Fibroblast of the aortic adventitia (primary cell): ENCODE measurements around the gene PRDM2. TPM values are rescaled to one million over a fixed set of nuclear protein-coding genes. Genes with fewer than 3 reads are reported as not detected.
A peak's percentile ranks its signal among the peaks of the same experiment; 100 is the strongest.
"Not testable (repeated sequence)": the region's sequence is repeated elsewhere in the genome, so short reads cannot be mapped to it uniquely, and the experiment has no call there.

Experiments used
- DNase-seq: peaks from one replicate; pipeline ENCODE4 v3.0.0-alpha.2; 2010; ENCODE audit warnings: low read depth
- H3K4me3 ChIP-seq: 2 replicates; pipeline ENCODE4 v1.5.1; 2011; ENCODE audit warnings: low read depth, mild to moderate bottlenecking, control low read depth, low read length, moderate library complexity
- CTCF ChIP-seq: IDR thresholded peaks from 2 replicates; pipeline ENCODE4 v1.5.1; 2011; ENCODE audit warnings: mild to moderate bottlenecking, low read length, control low read depth, inconsistent platforms; ENCODE audit not compliant: insufficient read depth
- total RNA-seq: library from RNA; depleted of rRNA; stranded (reverse); fragments of >200 nt; gene quantifications from 2 replicates; pipeline ENCODE4 v1.2.3, GENCODE V29; 2012; ENCODE audit warnings: low replicate concordance

Gene PRDM2
- total RNA-seq, 1 donor: 16.0 TPM

GRCh38 chr1:13666317-13666716 is 33.7 kb upstream of the PRDM2 start:
- H3K4me3 ChIP-seq: no peak overlapping the region
- DNase-seq: no peak
- TF ChIP-seq CTCF: no peak

GRCh38 chr1:13667691-13668090 is 32.3 kb upstream of the PRDM2 start:
- H3K4me3 ChIP-seq: no peak overlapping the region
- no peak for DNase-seq
- TF ChIP-seq CTCF: no peak

- DNase-seq: no peak
- TF ChIP-seq CTCF: no peak
- H3K4me3 ChIP-seq: no peak overlapping the region
Observed at GRCh38 chr1:13674377-13674776, 25.6 kb upstream of the PRDM2 start.

- TF ChIP-seq CTCF: no peak
- DNase-seq: peak; percentile 43
- no peak overlapping the region for H3K4me3 ChIP-seq
Observed at GRCh38 chr1:13675151-13675651, 24.8 kb upstream of the PRDM2 start.

- TF ChIP-seq CTCF: no peak
- H3K4me3 ChIP-seq: no peak overlapping the region
- DNase-seq: no peak
Observed at GRCh38 chr1:13677896-13678295, 22.1 kb upstream of the PRDM2 start.

GRCh38 chr1:13679651-13680050 is 20.3 kb upstream of the PRDM2 start:
- no peak for TF ChIP-seq CTCF
- H3K4me3 ChIP-seq: no peak overlapping the region
- DNase-seq: no peak

- not testable (repeated sequence) for H3K4me3 ChIP-seq, DNase-seq
Observed at GRCh38 chr1:13680609-13681008, 19.4 kb upstream of the PRDM2 start.
